ENCODE measurements around the gene PXYLP1.

DNA sequence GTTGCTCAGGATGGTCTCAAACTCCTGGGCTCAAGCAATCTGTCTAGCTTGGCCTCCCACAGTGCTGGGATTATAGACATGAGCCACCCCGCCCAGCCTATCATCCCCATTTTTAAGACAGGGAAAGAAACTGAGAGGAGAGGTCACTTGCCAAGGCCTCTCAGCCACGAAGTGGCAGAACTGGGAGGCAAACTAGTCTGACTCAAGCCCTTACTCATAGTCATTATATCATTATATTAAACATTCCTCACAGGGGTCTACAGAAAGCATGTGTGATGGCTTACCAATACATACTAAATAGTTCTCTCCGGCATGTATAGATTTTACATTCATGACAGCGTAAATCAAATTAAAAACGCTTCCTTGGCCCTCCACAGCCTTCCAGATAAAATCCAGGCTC, 74.7 kb downstream of the PXYLP1 start:
- TF ChIP-seq, protein P1, sequence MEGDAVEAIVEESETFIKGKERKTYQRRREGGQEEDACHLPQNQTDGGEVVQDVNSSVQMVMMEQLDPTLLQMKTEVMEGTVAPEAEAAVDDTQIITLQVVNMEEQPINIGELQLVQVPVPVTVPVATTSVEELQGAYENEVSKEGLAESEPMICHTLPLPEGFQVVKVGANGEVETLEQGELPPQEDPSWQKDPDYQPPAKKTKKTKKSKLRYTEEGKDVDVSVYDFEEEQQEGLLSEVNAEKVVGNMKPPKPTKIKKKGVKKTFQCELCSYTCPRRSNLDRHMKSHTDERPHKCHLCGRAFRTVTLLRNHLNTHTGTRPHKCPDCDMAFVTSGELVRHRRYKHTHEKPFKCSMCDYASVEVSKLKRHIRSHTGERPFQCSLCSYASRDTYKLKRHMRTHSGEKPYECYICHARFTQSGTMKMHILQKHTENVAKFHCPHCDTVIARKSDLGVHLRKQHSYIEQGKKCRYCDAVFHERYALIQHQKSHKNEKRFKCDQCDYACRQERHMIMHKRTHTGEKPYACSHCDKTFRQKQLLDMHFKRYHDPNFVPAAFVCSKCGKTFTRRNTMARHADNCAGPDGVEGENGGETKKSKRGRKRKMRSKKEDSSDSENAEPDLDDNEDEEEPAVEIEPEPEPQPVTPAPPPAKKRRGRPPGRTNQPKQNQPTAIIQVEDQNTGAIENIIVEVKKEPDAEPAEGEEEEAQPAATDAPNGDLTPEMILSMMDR (IDR thresholded peaks at IDR 0.05 in 4 of 5, conservative IDR thresholded peaks at IDR 0.05 in 1 of 5), result no peak
- no peak for TF ChIP-seq POLR2A (IDR thresholded peaks at IDR 0.05)
